IMR-90 (cell line): ENCODE data around the gene OR5B2.

Experiments
- CEBPB ChIP-seq: IDR thresholded peaks from 2 replicates; pipeline ENCODE4 v1.6.1; 2012; ENCODE audit warnings: low read depth, low read length, improper control_type of control experiment
- CHD1 ChIP-seq: IDR thresholded peaks from 2 replicates; pipeline ENCODE4 v1.6.1; 2012; ENCODE audit warnings: low read depth, low read length, improper control_type of control experiment
- MXI1 ChIP-seq: IDR thresholded peaks from 2 replicates; pipeline ENCODE4 v1.6.1; 2012; ENCODE audit warnings: low read depth, mild to moderate bottlenecking, low read length, moderate library complexity, borderline replicate concordance
- POLR2A ChIP-seq: IDR thresholded peaks from 2 replicates; pipeline ENCODE4 v1.6.1; 2012; ENCODE audit warnings: mild to moderate bottlenecking, low read depth, low read length
- RFX5 ChIP-seq: IDR thresholded peaks from 2 replicates; pipeline ENCODE4 v1.8.0; 2012; ENCODE audit warnings: low read depth, mild to moderate bottlenecking, low read length, moderate library complexity
- SMC3 ChIP-seq: fragments of 150-350 bp; IDR thresholded peaks from 2 replicates; pipeline ENCODE4 v1.6.1; 2016; ENCODE audit warnings: low read depth, mild to moderate bottlenecking, antibody characterized with exemption, low read length, moderate library complexity
- TF ChIP-seq, protein P1 (sequence below): conservative IDR thresholded peaks from 2 replicates; pipeline ENCODE4 v1.5.1; 2012; ENCODE audit warnings: mild to moderate bottlenecking, low read depth, low read length, improper control_type of control experiment

GRCh38 chr11:58438486-58438885 is 10.6 kb upstream of the OR5B2 start:
- no peak for TF ChIP-seq RFX5
- TF ChIP-seq MXI1: no peak
- TF ChIP-seq CHD1: no peak
- TF ChIP-seq, protein P1, sequence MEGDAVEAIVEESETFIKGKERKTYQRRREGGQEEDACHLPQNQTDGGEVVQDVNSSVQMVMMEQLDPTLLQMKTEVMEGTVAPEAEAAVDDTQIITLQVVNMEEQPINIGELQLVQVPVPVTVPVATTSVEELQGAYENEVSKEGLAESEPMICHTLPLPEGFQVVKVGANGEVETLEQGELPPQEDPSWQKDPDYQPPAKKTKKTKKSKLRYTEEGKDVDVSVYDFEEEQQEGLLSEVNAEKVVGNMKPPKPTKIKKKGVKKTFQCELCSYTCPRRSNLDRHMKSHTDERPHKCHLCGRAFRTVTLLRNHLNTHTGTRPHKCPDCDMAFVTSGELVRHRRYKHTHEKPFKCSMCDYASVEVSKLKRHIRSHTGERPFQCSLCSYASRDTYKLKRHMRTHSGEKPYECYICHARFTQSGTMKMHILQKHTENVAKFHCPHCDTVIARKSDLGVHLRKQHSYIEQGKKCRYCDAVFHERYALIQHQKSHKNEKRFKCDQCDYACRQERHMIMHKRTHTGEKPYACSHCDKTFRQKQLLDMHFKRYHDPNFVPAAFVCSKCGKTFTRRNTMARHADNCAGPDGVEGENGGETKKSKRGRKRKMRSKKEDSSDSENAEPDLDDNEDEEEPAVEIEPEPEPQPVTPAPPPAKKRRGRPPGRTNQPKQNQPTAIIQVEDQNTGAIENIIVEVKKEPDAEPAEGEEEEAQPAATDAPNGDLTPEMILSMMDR: no peak
- TF ChIP-seq POLR2A: no peak
- TF ChIP-seq SMC3: no peak
- TF ChIP-seq CEBPB: no peak
